ENCODE results near the gene GGT5.
"Not testable (repeated sequence)": the region's sequence is repeated elsewhere in the genome, so short reads cannot be mapped to it uniquely, and the experiment has no call there.

The GGT5 gene

GRCh38 chr22:24203856-24204255, 41.0 kb downstream of the GGT5 start:
- DNase-seq (ENCODE audit: low spot score) = not testable (repeated sequence)

GRCh38 chr22:24201681-24202614, 42.9 kb downstream of the GGT5 start:
- DNase-seq (ENCODE audit: low spot score) = no peak

GRCh38 chr22:24200619-24201212, 44.2 kb downstream of the GGT5 start:
- DNase-seq (ENCODE audit: low spot score) = no peak

- no peak for DNase-seq (ENCODE audit: low spot score)
Observed at GRCh38 chr22:24198682-24199052, 46.2 kb downstream of the GGT5 start.

GRCh38 chr22:24191893-24192292, 53.0 kb downstream of the GGT5 start:
- DNase-seq (ENCODE audit: low spot score) = no peak

GRCh38 chr22:24191381-24191841, 53.5 kb downstream of the GGT5 start:
- DNase-seq (ENCODE audit: low spot score) = no peak

GRCh38 chr22:24190596-24191208, 54.2 kb downstream of the GGT5 start:
- no peak for DNase-seq (ENCODE audit: low spot score)

- DNase-seq (ENCODE audit: low spot score) = no peak
Observed at GRCh38 chr22:24190159-24190540, 54.7 kb downstream of the GGT5 start.

- DNase-seq (ENCODE audit: low spot score) = peak; percentile 14
Observed at GRCh38 chr22:24189249-24190158, 55.4 kb downstream of the GGT5 start.

GRCh38 chr22:24188705-24189248, 56.1 kb downstream of the GGT5 start:
- DNase-seq (ENCODE audit: low spot score) = no peak

- DNase-seq (ENCODE audit: low spot score) = no peak
Observed at GRCh38 chr22:24187731-24188644, 56.9 kb downstream of the GGT5 start.

GRCh38 chr22:24186892-24187670, 57.8 kb downstream of the GGT5 start:
- no peak for DNase-seq (ENCODE audit: low spot score)

- DNase-seq (ENCODE audit: low spot score) = no peak
Observed at GRCh38 chr22:24186352-24186740, 58.5 kb downstream of the GGT5 start.

- DNase-seq (ENCODE audit: low spot score) = no peak
Observed at GRCh38 chr22:24185501-24186351, 59.2 kb downstream of the GGT5 start.

GRCh38 chr22:24185001-24185500, 59.8 kb downstream of the GGT5 start:
- DNase-seq (ENCODE audit: low spot score) = no peak

GRCh38 chr22:24184057-24184798, 60.7 kb downstream of the GGT5 start:
- DNase-seq (ENCODE audit: low spot score) = no peak

- DNase-seq (ENCODE audit: low spot score) = no peak
Observed at GRCh38 chr22:24183321-24184031, 61.4 kb downstream of the GGT5 start.
